Mesendoderm (in vitro differentiated cells): ENCODE data around the gene MLANA.

Experiments
- DNase-seq: peaks from one replicate; pipeline ENCODE4 v3.0.0; 2013
- H2AK5ac ChIP-seq: 2 replicates; pipeline ENCODE4 v1.6.1; 2013; ENCODE audit warnings: low read length, inconsistent platforms
- H2BK120ac ChIP-seq: 2 replicates; pipeline ENCODE4 v1.6.1; 2013; ENCODE audit warnings: low read depth, mild to moderate bottlenecking, low read length, moderate library complexity, mixed read lengths
- H2BK15ac ChIP-seq: replicated peaks from 2 replicates; pipeline ENCODE4 v1.6.1; 2013; ENCODE audit warnings: low read depth, mild to moderate bottlenecking, moderate library complexity
- H2BK5ac ChIP-seq: 2 replicates; pipeline ENCODE4 v1.6.1; 2013; ENCODE audit warnings: low read length, inconsistent platforms
- H3K18ac ChIP-seq: 2 replicates; pipeline ENCODE4 v1.6.1; 2013; ENCODE audit warnings: mild to moderate bottlenecking, low read length, mixed read lengths
- H3K23ac ChIP-seq: one replicate; pipeline ENCODE4 v1.6.1; 2013; ENCODE audit warnings: low read length
- H3K27ac ChIP-seq: 2 replicates; pipeline ENCODE4 v1.5.1; 2013; ENCODE audit warnings: low read depth, mild to moderate bottlenecking, inconsistent platforms, low read length, moderate library complexity
- H3K27me3 ChIP-seq: 2 replicates; pipeline ENCODE4 v1.6.1; 2013; ENCODE audit warnings: low read length, control low read depth, mild to moderate bottlenecking, inconsistent platforms; ENCODE audit not compliant: insufficient read depth, poor library complexity
- H3K36me3 ChIP-seq: 2 replicates; pipeline ENCODE4 v1.6.1; 2013; ENCODE audit warnings: low read length, inconsistent platforms; ENCODE audit not compliant: control insufficient read depth, insufficient read depth
- H3K4ac ChIP-seq: one replicate; pipeline ENCODE4 v1.6.1; 2013; ENCODE audit warnings: low read depth, mild to moderate bottlenecking, low read length, moderate library complexity
- H3K4me1 ChIP-seq: 2 replicates; pipeline ENCODE4 v1.6.1; 2013; ENCODE audit warnings: low read depth, low read length, inconsistent platforms; ENCODE audit not compliant: control insufficient read depth
- H3K4me2 ChIP-seq: 2 replicates; pipeline ENCODE4 v1.6.1; 2013; ENCODE audit warnings: low read length
- H3K4me3 ChIP-seq: 2 replicates; pipeline ENCODE4 v1.5.1; 2013; ENCODE audit warnings: mild to moderate bottlenecking, low read length
- H3K56ac ChIP-seq: one replicate; pipeline ENCODE4 v1.6.1; 2013; ENCODE audit warnings: low read length
- H3K79me1 ChIP-seq: 2 replicates; pipeline ENCODE4 v1.6.1; 2013; ENCODE audit warnings: low read length, inconsistent platforms
- H3K79me2 ChIP-seq: 2 replicates; pipeline ENCODE4 v1.6.1; 2013; ENCODE audit warnings: mild to moderate bottlenecking, low read length; ENCODE audit not compliant: control insufficient read depth, insufficient read depth
- H3K9ac ChIP-seq: 2 replicates; pipeline ENCODE4 v1.6.1; 2013; ENCODE audit warnings: low read length, inconsistent platforms
- H4K5ac ChIP-seq: one replicate; pipeline ENCODE4 v1.6.1; 2013; ENCODE audit warnings: low read length
- H4K8ac ChIP-seq: one replicate; pipeline ENCODE4 v1.6.1; 2013; ENCODE audit warnings: low read depth, mild to moderate bottlenecking, control low read depth, low read length, moderate library complexity
- WGBS: extraction: QIAGEN DNeasy Blood & Tissue Kit; methylation state at CpG from one replicate; pipeline ENCODE4 v1.1.7; 2013; ENCODE audit warnings: low lambda C conversion rate, missing lambda C conversion rate; ENCODE audit not compliant: insufficient coverage; ENCODE audit errors: extremely low coverage; 5-methylcytosine and 5-hydroxymethylcytosine counted together

MLANA gene

GRCh38 chr9:5958273-5958672 is 67.6 kb downstream of the MLANA start:
- H3K79me1 ChIP-seq: no peaks in the 10 kb centered on the region
- no peak overlapping the region for H3K4me3 ChIP-seq
- H3K79me2 ChIP-seq: no peaks in the 10 kb centered on the region
- WGBS: no CpG with 5 or more reads among the region's 6 CpGs
- no peak overlapping the region for H3K9ac ChIP-seq
- H2BK120ac ChIP-seq: no peak overlapping the region
- H3K23ac ChIP-seq: no peak overlapping the region
- H2BK15ac ChIP-seq: no peak overlapping the region
- H3K36me3 ChIP-seq: no peaks in the 10 kb centered on the region
- H4K8ac ChIP-seq: no peak overlapping the region
- H3K4me2 ChIP-seq: no peak overlapping the region
- no peak overlapping the region for H2BK5ac ChIP-seq
- no peak for DNase-seq
- H2AK5ac ChIP-seq: no peak overlapping the region
- no peaks in the 10 kb centered on the region for H3K4me1 ChIP-seq
- no peak overlapping the region for H3K27ac ChIP-seq
- H3K27me3 ChIP-seq: no peaks in the 10 kb centered on the region
- H3K4ac ChIP-seq: no peak overlapping the region
- no peak overlapping the region for H3K56ac ChIP-seq
- no peak overlapping the region for H4K5ac ChIP-seq
- no peak overlapping the region for H3K18ac ChIP-seq
